GM06990 (cell line): ENCODE data around the gene MYADML2.

ENCODE experiments used
- DNase-seq: peaks from one replicate; pipeline ENCODE4 v3.0.0-alpha.2; 2011; ENCODE audit not compliant: insufficient read length; ENCODE audit errors: extremely low read depth
- H3K27me3 ChIP-seq: replicated peaks from 2 replicates; pipeline ENCODE4 v1.6.0; 2011; ENCODE audit warnings: low read length; ENCODE audit not compliant: control insufficient read depth, insufficient read depth
- H3K36me3 ChIP-seq: 2 replicates; pipeline ENCODE4 v1.5.1; 2011; ENCODE audit warnings: low read length; ENCODE audit not compliant: control insufficient read depth, insufficient read depth
- H3K4me3 ChIP-seq: replicated peaks from 2 replicates; pipeline ENCODE4 v1.5.1; 2011; ENCODE audit warnings: low read depth, mild to moderate bottlenecking, control low read depth, low read length
- CTCF ChIP-seq: IDR thresholded peaks from 2 replicates; pipeline ENCODE4 v1.5.1; 2011; ENCODE audit warnings: low read length, control low read depth, mild to moderate bottlenecking, inconsistent platforms; ENCODE audit not compliant: insufficient read depth, poor library complexity, severe bottlenecking

Gene MYADML2

GRCh38 chr17:81962499-81963441 lies 15.7 kb upstream of the MYADML2 start:
- no peak for TF ChIP-seq CTCF
- no peak for DNase-seq
- H3K27me3 ChIP-seq: no peaks in the 10 kb centered on the region; the same call in none of the 2 replicates
- no peaks in the 10 kb centered on the region for H3K36me3 ChIP-seq
- H3K4me3 ChIP-seq: no peak overlapping the region

GRCh38 chr17:81961521-81962498 lies 14.8 kb upstream of the MYADML2 start:
- no peak overlapping the region for H3K4me3 ChIP-seq
- no peaks in the 10 kb centered on the region for H3K36me3 ChIP-seq
- H3K27me3 ChIP-seq: no peaks in the 10 kb centered on the region; the same call in none of the 2 replicates
- no peak for DNase-seq
- no peak for TF ChIP-seq CTCF

- Histone ChIP-seq H3K4me3 (peak within 1 kb of the TSS; percentile 22), H3K27me3 (no peaks in the 10 kb centered on the region; the same call in none of the 2 replicates), H3K36me3 (no peaks in the 10 kb centered on the region)
- no peak for DNase-seq
- TF ChIP-seq CTCF: no peak
These were observed 14.1 kb upstream of the MYADML2 start, which contains the start of gene NOTUM for GRCh38 chr17:81961087-81961511. NOTUM (minus strand) TSS chr17:81961187; CDS start chr17:81960909, 278 bp downstream.

GRCh38 chr17:81960130-81960958 lies 13.3 kb upstream of the MYADML2 start:
- H3K27me3 ChIP-seq: no peaks in the 10 kb centered on the region; the same call in none of the 2 replicates
- TF ChIP-seq CTCF: no peak
- H3K4me3 ChIP-seq: peak overlapping the region; percentile 22
- no peak for DNase-seq
- no peaks in the 10 kb centered on the region for H3K36me3 ChIP-seq
